ENCODE measurements around the gene TRAF3.

GRCh38 chr14:102819747-102820330 lies 42.6 kb downstream of the TRAF3 start:
- no peak for TF ChIP-seq SUZ12 (IDR thresholded peaks at IDR 0.05; ENCODE audit: extremely low read depth, insufficient read depth, insufficient read length)
- TF ChIP-seq ZNF274 (IDR thresholded peaks at IDR 0.05; ENCODE audit: low read depth, low read length): no peak

Measured in NT2/D1 (cell line).